ENCODE results near the gene E2F7. TPM values are rescaled to one million over a fixed set of nuclear protein-coding genes. Genes with fewer than 3 reads are reported as not detected.

The E2F7 gene
- total and polyA plus RNA-seq, 2 of the 8 experiments (the other 6 are each of a cell fraction or from before 2014, with no cell fraction given): 8.8 to 18.5 TPM

DNA sequence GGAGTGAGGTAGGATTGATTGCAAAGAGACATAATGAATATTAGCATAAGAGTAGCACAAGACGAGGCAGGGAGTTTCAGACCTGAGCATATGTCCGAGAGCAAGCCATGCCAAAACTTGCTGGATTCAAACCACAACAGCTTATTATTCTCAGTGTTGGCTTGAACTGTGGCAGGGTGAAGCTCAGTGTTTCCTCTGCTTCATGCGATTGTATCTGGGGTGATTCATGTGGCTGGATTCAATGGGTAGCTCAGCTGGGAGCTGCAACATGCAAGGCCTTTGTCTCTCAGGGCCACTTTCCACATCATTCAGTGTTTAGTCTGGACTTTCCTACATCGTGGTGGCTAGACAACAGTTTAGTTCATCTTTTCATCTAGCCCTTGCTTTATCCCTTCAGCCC lies 22.1 kb upstream of the E2F7 start:
- no peak overlapping the region for H4K5ac ChIP-seq (ENCODE audit: insufficient read length, low read depth, low read length)
- TF ChIP-seq KDM5A (IDR thresholded peaks at IDR 0.05; ENCODE audit: low read length) (no peak), SUZ12 (IDR thresholded peaks at IDR 0.05; ENCODE audit: low read length) (no peak), ZNF274 (IDR thresholded peaks at IDR 0.05; ENCODE audit: borderline replicate concordance, extremely low read depth, low read length) (no peak), CTBP2 (IDR thresholded peaks at IDR 0.05; ENCODE audit: borderline replicate concordance, insufficient read depth, insufficient read length, low read length) (no peak), EGR1 (IDR thresholded peaks at IDR 0.05; ENCODE audit: borderline replicate concordance, low read depth, low read length) (no peak), GABPA (IDR thresholded peaks at IDR 0.05; ENCODE audit: borderline replicate concordance, insufficient read depth, low read length) (no peak), RFX5 (IDR thresholded peaks at IDR 0.05; ENCODE audit: borderline replicate concordance, low read depth, low read length) (no peak), POLR2AphosphoS5 (IDR thresholded peaks at IDR 0.05; ENCODE audit: low read depth, low read length) (no peak), SP4 (IDR thresholded peaks at IDR 0.05; ENCODE audit: low read length) (no peak), POLR2A (IDR thresholded peaks at IDR 0.05; ENCODE audit: control extremely low read depth in 1 of 2, low read depth in 2 of 2, low read length in 2 of 2) (no peak), SAP30 (IDR thresholded peaks at IDR 0.05; ENCODE audit: insufficient read depth, insufficient replicate concordance, low read length) (no peak), RBBP5 (IDR thresholded peaks at IDR 0.05; ENCODE audit: borderline replicate concordance, low read depth, low read length) (no peak), TAF1 (IDR thresholded peaks at IDR 0.05; ENCODE audit: low read depth, low read length) (no peak)
- TF ChIP-seq, protein P1, sequence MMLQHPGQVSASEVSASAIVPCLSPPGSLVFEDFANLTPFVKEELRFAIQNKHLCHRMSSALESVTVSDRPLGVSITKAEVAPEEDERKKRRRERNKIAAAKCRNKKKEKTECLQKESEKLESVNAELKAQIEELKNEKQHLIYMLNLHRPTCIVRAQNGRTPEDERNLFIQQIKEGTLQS (IDR thresholded peaks at IDR 0.05; ENCODE audit: insufficient read depth, low read depth, low read length): no peak
- H3K9me3 ChIP-seq (ENCODE audit: insufficient read depth in 2 of 2, low read depth in 1 of 2, low read length in 1 of 2): no peaks in the 10 kb centered on the region
- H3K4me3 ChIP-seq (ENCODE audit: extremely low read depth in 1 of 4, insufficient read depth in 2 of 4, low read depth in 3 of 4, low read length in 4 of 4): no peak overlapping the region
- H2BK5ac ChIP-seq (ENCODE audit: low read depth, low read length): no peak overlapping the region
- H3K56ac ChIP-seq (replicated peaks; ENCODE audit: insufficient read length, low read depth, low read length): no peak overlapping the region
- H2AK5ac ChIP-seq (ENCODE audit: low read depth, low read length): no peak overlapping the region
- H4K20me1 ChIP-seq (replicated peaks in 1 of 2; ENCODE audit: control insufficient read depth in 1 of 2, insufficient read depth in 2 of 2, low read length in 2 of 2): no peaks in the 10 kb centered on the region
- POLR2A ChIA-PET (ENCODE audit: partially characterized antibody): no interaction called here
- no peak for DNase-seq (ENCODE audit: low read depth in 1 of 2, low spot score in 2 of 2)
- H2BK15ac ChIP-seq (ENCODE audit: low read length): no peak overlapping the region
- H3K23me2 ChIP-seq (ENCODE audit: low read depth, low read length): no peaks in the 10 kb centered on the region
- peak; percentile 45 for FAIRE-seq
- no peak overlapping the region for H3K9ac ChIP-seq (replicated peaks in 1 of 4; ENCODE audit: extremely low read depth in 1 of 4, low read depth in 3 of 4, low read length in 3 of 4)
- 79% methylated on average over 4 of the region's 4 CpGs; no CpG with 5 or more reads in 1 of the 2 experiments for WGBS, 2 experiments (ENCODE audit: extremely low coverage in 1 of 2, insufficient coverage in 1 of 2, insufficient read length in 1 of 2, insufficient replicate concordance in 2 of 2, low coverage in 1 of 2, low lambda C conversion rate in 2 of 2, missing lambda C conversion rate in 1 of 2)
- H4K8ac ChIP-seq (ENCODE audit: extremely low read depth, insufficient read depth, low read length): no peak overlapping the region
- H3K4me2 ChIP-seq (ENCODE audit: insufficient read depth in 1 of 2, low read depth in 2 of 2, low read length in 2 of 2): no peak overlapping the region
- no peak overlapping the region for H2BK12ac ChIP-seq (ENCODE audit: low read depth, low read length)
- no peaks in the 10 kb centered on the region for H3K36me3 ChIP-seq (ENCODE audit: control insufficient read depth in 2 of 4, insufficient read depth in 4 of 4, low read length in 3 of 4)
- H3K18ac ChIP-seq (ENCODE audit: extremely low read depth, low read length): no peak overlapping the region
- H3K4ac ChIP-seq (replicated peaks; ENCODE audit: insufficient read length, low read depth, low read length): no peak overlapping the region
- no peak overlapping the region for H3K14ac ChIP-seq (ENCODE audit: insufficient read length)
- peak overlapping the region; percentile 56; the same call in 1 of the 2 replicates for H2AFZ ChIP-seq (ENCODE audit: low read length)
- H2BK20ac ChIP-seq (ENCODE audit: low read length): no peak overlapping the region
- CTCF ChIA-PET (ENCODE audit: partially characterized antibody): interaction anchor here (1.1 to 1.7 kb wide), 4 partner anchors 10 to 49 kb away, joined by 5 to 6 read pairs (median 5); no protein-coding TSS in a partner anchor
- H3K79me2 ChIP-seq (ENCODE audit: control insufficient read depth in 1 of 2, insufficient read depth in 2 of 2, low read length in 2 of 2): no peaks in the 10 kb centered on the region
- no peaks in the 10 kb centered on the region for H3K79me1 ChIP-seq (ENCODE audit: low read depth, low read length)
- H3K23ac ChIP-seq (ENCODE audit: insufficient read length): no peak overlapping the region
- H2BK120ac ChIP-seq (replicated peaks; ENCODE audit: low read depth, low read length): no peak overlapping the region
- no peaks in the 10 kb centered on the region for H3K27me3 ChIP-seq (replicated peaks in 1 of 4; ENCODE audit: control insufficient read depth in 3 of 4, extremely low read depth in 1 of 4, insufficient read depth in 3 of 4, low read length in 3 of 4)
- no peak overlapping the region for H3K27ac ChIP-seq (ENCODE audit: low read depth, low read length)
- no peak overlapping the region for H4K91ac ChIP-seq (replicated peaks; ENCODE audit: insufficient read length, low read length)
- H3K4me1 ChIP-seq (replicated peaks in 1 of 4; ENCODE audit: control insufficient read depth in 3 of 4, insufficient read depth in 4 of 4, low read length in 3 of 4): no peaks in the 10 kb centered on the region; a peak in 1 of 7 replicates

Measured in H1 (cell line).